Endothelial cell of umbilical vein (primary cell): Measurements from ENCODE around the gene POFUT2.

Experiments
- CTCF ChIP-seq, 2 donors: IDR thresholded peaks; 1 replicate in 1 of 2; 2 replicates in 1 of 2; pipeline ENCODE4 v1.5.1; 2011; ENCODE audit warnings: low read length in 2 of 2, mild to moderate bottlenecking in 2 of 2, moderate library complexity in 2 of 2, control low read depth in 1 of 2, inconsistent platforms in 1 of 2, low read depth in 1 of 2; ENCODE audit not compliant: insufficient read depth in 1 of 2; ENCODE audit errors: extremely low read depth in 1 of 2
- MYC ChIP-seq: IDR thresholded peaks from one replicate; pipeline ENCODE4 v1.6.1; 2011; ENCODE audit warnings: mild to moderate bottlenecking, low read depth, low read length
- POLR2AphosphoS5 ChIP-seq: IDR thresholded peaks from 2 replicates; pipeline ENCODE4 v1.6.1; 2012; ENCODE audit warnings: low read depth, mild to moderate bottlenecking, control low read depth, low read length, moderate library complexity; ENCODE audit not compliant: insufficient read depth

GRCh38 chr21:45219517-45219916 lies 68.2 kb downstream of the POFUT2 start:
- TF ChIP-seq CTCF (IDR thresholded peaks at IDR 0.05; ENCODE audit: extremely low read depth in 1 of 2, insufficient read depth in 1 of 2, low read depth in 1 of 2, low read length in 2 of 2) (no peak), MYC (no peak), POLR2AphosphoS5 (no peak)
